Stimulated activated CD4-positive, alpha-beta T cell treated with anti-CD3 and anti-CD28 coated beads, TNF-alpha, amount 100 ng/mL, for 4 hours (primary cell): ENCODE results near the gene USP46.

Experiments used
- DNase-seq, 3 experiments: peaks; one replicate each; pipeline ENCODE4 v3.0.0-alpha.2; 2020; ENCODE audit warnings: low read depth in 3 of 3

The USP46 gene, protein sequence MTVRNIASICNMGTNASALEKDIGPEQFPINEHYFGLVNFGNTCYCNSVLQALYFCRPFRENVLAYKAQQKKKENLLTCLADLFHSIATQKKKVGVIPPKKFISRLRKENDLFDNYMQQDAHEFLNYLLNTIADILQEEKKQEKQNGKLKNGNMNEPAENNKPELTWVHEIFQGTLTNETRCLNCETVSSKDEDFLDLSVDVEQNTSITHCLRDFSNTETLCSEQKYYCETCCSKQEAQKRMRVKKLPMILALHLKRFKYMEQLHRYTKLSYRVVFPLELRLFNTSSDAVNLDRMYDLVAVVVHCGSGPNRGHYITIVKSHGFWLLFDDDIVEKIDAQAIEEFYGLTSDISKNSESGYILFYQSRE

DNA sequence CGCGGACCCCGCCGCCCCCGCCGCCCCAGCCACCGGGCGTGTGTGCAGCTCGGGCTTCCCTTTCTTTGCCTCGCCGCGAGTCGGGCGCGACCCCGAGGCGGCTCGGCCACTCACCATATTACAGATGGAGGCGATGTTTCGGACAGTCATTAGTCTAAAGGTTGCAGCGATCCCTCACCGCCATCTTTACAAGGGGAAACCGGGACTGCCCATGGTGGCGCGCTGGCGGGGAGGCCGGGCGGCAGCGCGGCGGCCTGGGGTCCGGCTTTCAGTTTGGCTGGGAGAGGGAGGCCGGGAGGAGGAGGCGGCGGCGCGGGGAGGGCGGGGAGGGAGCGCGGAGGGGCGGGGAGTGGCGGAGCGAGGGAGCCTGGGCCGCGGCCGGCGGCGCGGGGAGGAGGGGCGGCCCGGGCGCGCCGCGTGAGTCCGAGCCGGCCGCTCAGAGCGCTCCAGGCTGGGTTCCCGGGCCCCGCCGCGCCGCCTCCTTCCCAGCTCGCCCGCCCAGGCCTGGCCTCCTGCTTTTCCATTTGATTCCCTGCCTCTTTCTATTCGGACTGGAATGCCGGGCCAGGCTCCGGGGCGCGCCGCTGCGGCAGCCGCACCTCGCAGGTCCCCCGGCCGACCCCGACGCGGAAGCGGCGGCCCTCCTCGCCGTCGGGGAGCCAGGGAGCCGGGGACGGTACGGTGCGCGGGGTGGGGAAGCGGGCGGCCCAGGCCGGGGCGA, at the start of gene USP46:
Gene USP46 (minus strand): TSS at position 301 of the 721 bp plus-strand sequence. CDS start 151 bp downstream, at position 150.
- DNase-seq, result peak; percentile 17 to 50 (median 24)

DNA sequence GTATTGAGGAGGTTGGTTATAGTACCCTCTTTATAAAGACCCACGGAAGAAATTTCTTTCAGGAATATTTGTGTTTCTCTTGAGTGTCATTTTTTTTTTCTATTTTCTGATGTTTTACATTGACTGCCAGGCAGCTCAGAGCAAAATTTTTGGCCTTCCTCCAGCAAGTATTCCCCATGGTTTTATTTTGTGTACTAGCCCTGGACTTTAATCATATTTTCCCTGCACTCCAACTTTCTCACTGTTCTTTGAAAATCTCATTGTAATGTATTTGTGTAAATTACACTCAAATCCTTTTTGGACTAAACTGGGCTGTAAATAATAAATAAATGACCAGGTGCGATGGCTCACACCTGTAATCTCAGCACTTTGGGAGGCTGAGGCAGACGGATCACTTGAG, 45.6 kb upstream of the USP46 start:
- no peak for DNase-seq

DNA sequence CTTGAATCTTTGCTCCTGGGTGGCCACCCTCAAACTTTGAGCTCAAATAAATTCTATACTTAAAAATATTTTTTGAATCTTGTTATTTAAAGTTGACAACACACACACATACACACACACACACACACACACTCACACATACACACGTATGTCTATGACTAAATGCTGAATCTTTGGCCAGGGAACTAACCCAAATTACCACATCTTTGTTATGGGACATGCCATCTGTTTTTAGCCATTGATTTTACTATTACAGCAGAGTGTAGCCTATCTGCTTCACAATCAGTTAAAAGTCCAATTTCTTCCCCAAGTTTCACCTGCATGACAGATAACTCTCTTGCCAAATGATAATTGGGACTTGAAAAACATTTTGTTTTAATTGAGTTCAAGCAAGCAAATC, 45.0 kb upstream of the USP46 start:
- no peak for DNase-seq

DNA sequence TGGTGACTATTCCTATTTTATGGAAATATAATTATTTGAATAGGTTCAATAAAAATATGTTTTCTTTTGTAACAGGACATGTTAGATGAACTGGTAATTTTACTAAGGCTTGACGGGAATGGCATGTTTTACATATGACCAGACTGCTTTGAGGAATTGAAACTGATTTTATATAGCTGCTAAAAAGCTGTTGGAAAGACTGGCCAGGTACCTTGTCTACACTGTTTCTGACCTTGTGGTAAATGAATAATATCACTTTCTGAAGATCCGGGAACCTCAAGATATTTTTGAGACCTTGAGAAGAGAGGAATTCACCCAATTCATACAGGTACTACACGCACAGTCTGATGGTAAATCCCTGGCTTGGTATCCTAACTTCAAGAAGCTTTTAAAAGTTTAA, 42.1 kb upstream of the USP46 start:
- DNase-seq, result no peak

DNA sequence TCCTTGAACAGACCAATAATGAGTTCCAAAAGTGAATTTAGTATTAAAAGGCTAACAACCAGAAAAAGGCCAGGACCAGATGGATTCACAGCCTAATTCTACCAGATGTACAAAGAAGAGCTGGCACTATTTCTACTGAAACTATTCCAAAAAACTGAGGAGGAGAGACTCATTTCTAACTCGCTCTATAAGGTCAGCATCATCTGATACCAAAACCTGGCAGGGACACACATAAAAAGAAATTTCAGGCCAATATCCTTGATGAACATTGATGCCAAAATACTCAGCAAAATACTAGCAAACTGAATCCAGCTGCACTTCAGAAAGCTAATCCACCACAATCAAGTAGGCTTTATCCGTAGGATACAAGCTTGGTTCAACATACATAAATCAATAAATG, 35.8 kb upstream of the USP46 start:
- no peak for DNase-seq

DNA sequence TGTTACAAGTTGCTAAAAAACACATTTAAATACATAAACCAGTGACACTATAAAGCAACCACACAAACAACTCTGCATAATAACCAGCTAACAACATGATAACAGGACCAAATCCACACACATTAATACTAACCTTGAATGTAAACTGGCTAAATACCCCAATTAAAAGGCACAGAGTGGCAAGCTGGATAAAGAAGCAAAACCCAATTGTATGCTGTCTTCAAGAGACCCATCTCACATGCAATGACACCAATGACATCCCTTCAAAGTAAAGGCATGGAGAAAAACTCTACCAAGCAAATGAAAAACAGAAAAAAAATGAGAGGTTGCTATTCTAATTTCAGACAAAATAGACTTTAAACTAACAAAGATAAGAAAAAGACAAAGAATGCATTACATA, 34.4 kb upstream of the USP46 start:
- DNase-seq, result no peak

DNA sequence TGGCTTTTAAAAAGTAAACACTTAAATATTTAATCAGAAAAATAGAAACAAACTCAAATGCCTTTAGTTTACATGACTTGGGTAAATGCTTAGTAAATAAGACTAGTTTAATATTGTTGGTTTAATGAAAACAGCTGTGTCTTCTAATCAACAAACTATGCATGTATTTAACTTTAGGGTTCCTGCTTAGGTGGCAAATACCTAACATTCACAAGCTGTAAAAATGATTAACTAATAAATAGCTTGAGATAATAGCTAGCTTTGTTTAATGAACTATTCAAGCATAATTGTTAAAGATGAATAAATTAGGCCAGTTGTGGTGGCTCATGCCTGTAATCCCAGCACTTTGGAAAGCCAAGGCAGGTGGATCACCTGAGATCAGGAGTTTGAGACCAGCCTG, 30.0 kb upstream of the USP46 start:
- no peak for DNase-seq

DNA sequence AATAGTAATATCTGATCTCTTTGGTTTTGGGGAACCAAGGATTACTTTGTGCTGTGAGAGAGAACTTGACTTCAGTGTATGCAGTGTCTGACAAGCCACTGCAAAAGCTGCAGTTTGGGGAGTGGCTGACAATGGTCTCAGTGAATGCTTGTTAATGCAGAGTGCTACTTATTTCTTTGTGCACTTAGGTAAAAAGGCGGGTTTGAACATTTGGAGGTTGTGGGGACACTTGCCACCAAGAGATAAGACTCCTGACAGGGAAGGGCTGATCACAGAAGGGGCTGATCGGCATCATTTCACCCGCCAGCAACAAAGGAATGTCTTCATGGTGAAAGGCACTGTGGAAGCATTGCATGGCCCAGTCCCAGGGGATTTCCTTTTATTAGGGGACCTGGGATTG, 28.6 kb upstream of the USP46 start:
- DNase-seq, result no peak

DNA sequence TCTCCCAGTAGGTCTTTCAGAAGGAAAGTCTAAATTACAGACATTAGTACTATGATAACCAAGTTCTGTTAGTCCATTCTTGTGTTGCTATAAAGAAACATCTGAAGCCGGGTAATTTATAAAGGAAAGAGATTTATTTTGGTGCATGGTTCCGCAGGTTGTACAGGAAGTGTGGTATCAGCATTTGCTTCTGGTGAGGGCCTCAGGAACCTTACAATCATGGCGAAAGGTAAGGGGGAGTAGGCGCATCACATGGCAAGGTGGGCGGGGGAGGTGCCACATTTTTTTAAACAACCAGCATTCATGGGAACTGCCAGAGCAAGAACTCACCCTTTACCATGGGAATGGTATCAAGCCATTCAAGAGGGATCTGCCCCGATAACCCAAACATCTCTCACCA, 26.2 kb upstream of the USP46 start:
- no peak for DNase-seq

DNA sequence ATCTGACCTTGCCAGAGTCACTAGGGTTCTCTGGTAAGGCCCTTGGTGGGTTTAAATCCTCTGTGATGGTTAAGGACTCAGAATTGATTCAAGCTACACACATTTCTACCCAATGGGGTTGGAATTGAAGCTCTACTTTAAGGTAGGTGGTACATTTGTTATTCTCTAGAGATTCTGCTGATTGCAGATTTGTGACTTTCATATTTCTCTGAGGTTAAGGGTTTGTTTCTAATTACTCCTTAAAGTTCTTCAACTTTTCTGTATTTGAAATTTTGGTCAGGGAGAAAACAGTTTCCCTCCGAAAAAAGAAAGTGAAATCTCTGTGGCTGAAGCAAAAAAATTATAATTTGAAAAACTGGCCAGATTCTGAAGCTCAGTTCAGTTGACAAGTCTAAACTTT, 25.8 kb upstream of the USP46 start:
- DNase-seq, result no peak

DNA sequence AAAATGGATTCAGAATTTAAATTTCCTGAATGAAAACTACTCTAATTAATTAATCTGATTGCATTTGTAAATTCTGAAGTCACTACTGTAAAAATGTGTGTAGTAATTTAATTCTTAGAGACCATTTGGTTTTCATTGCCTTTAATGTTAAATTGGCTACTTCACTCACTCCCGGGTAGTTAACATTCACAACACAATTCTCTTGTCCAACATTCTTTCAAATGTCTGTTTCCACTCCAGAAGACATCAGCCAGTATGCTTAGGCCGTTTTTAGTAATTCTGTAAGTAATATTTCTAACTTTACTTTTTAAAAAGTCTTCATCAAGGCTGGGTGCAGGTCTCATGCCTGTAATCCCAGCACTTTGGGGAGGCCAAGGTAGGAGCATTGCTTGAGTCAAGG, 21.3 kb upstream of the USP46 start:
- DNase-seq, result no peak

DNA sequence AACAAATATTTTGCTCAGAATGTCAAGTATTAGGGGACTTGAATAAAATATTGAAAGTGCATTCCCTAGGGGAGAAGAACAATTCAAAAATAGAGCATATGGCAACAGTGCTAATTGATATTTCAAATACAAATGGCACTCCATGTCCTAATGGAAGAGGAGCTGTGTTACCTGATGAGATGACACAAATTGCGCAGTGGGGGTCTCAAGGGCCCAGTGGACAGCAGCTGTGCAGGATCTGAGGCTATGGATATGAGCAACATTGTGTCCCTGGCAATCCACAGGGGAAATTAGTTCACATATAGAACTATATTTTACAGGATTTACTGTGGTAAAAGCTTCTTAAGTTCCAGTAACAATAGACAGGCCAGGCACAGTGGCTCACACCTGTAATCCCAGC, 17.4 kb upstream of the USP46 start:
- no peak for DNase-seq

DNA sequence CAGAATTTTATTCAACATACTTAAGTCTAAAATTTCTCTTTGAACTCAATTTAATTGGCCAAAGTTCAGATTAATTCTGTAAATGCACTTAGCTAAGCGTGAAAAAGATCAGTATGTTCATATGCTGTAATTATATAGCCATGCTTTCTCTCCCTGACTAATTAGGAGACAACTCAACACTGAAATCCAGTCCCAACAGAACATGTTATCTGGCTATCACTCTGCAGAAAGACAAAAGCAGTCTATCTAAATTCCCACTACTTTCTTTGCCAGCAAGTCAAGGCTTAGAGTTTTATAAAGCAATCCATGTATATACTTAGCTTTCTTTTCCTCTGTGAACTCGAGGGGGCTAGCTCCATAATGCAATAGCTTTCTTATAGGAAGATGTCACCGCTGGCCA, 16.0 kb upstream of the USP46 start:
- DNase-seq, result no peak

GRCh38 chr4:52670739-52671138, 11.6 kb upstream of the USP46 start:
- no peak for DNase-seq

GRCh38 chr4:52670121-52670520, 11.0 kb upstream of the USP46 start:
- no peak for DNase-seq

DNA sequence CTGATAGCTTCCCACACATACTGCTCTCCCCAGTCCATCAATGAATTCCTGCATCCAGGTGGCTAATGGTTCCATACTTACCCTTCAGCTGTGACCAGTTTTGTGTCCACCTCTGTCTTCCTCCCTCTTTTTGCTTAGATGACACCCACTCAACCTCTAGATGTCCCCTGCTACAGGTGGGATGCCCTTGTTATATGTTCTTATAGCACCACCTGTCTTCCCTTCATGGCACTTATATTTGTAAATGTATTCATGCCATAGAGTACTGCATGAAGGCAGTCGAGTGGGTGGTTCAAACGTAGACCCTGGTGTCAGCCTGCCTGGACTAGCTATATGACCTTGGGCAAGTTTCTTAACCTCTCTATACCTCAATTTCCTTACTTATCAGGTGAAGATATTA, 6.5 kb upstream of the USP46 start:
- DNase-seq, result no peak

DNA sequence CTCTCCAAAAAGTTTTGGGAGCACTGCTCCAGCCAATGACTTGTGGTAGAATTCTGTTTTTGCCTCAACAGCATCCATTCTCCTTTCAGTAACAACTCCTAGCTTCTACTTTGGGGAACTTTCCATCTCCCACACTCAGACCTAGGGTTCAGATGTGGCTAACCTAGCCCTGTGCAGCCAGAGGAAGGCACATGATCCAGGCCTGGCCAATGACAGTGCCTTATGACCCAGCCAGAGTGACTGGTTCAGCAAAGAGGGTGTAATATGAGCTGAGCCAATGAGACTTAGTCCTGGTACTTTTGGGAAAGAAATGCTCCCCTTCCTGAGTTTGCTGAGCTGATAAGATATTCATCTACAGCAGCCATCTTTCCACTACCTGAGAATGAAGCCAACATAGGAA, 5.4 kb upstream of the USP46 start:
- no peak for DNase-seq

GRCh38 chr4:52661966-52662690, 3.0 kb upstream of the USP46 start:
- no peak for DNase-seq

DNA sequence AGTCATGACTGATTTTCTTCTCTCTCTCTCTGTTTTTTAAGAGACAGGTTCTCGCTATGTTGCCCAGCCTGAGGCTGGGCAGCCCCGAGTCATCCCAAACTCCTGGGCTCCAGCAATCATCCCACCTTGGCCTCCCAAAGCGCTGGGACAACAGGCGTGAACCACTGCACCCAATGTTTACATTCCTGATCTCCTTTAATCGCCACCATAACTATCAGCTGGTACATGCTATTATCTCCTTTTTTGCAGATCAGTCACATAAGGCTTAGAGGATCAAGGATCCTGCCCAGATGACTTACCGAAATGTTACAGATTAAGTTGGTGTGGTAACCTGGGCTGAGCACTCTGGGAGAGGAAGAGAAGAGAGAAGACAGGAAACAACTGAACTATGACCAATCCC, 1.5 kb upstream of the USP46 start:
- no peak for DNase-seq

DNA sequence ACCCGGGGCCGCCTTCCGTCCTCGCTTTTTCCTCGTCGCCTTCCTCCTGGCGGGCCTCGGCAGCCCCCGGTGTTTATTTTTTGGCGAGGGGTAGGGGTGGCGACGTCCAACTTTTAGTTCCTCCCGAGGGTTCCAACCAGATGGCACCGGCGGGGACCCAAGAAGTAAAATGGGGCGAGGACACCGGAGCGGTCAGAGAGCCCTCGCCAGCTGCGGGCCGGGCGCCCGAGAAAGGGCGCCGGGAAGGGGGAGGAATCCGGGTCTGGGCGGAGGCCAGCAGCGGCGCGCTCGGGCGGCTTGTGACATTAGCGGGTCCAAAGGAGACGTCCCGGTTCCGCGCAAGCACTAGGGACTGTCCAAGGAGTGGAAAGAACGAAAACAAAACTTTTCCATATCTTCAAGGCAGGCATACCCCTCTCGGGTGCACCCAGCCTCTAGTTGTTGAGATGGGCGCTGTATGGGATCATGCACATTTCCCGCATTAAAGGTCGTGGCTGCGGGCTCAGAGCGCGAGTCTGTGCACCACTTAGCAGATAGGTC, 691 bp upstream of the USP46 start:
- peak in 1 of 3 experiments; percentile 12 for DNase-seq

- DNase-seq, result no peak
These were observed 480 bp downstream of the USP46 start for GRCh38 chr4:52658641-52659000.

- DNase-seq, result no peak
These were observed 1.2 kb downstream of the USP46 start for GRCh38 chr4:52657618-52658501.
